ENCODE data around the gene PANK2.

GRCh38 chr20:3929713-3930060, 40.5 kb downstream of the PANK2 start:
- TF ChIP-seq POLR2A (IDR thresholded peaks at IDR 0.05) (no peak), CTCF (IDR thresholded peaks at IDR 0.05) (no peak), EP300 (IDR thresholded peaks at IDR 0.05) (no peak)

All from tibial nerve (tissue), 4 donors.